Brain microvascular endothelial cell (primary cell): ENCODE results near the gene AUH.
A peak's percentile ranks its signal among the peaks of the same experiment; 100 is the strongest.

ENCODE experiments used
- DNase-seq: peaks from one replicate; pipeline ENCODE4 v3.0.0-alpha.2; 2020
- H3K27ac ChIP-seq: fragments of 250-450 bp; sonication (Bioruptor Pico); 2 replicates; pipeline ENCODE4 v1.5.1; 2020; ENCODE audit warnings: mild to moderate bottlenecking, moderate library complexity
- H3K27me3 ChIP-seq: fragments of 250-450 bp; sonication (Bioruptor Pico); replicated peaks from 2 replicates; pipeline ENCODE4 v1.5.1; 2020; ENCODE audit warnings: mild to moderate bottlenecking
- H3K36me3 ChIP-seq: fragments of 250-450 bp; sonication (Bioruptor Pico); replicated peaks from 2 replicates; pipeline ENCODE4 v1.5.1; 2020; ENCODE audit warnings: mild to moderate bottlenecking
- H3K4me3 ChIP-seq: 2 replicates; pipeline ENCODE4 v1.5.1; 2011; ENCODE audit warnings: low read depth, mild to moderate bottlenecking, control low read depth, low read length, moderate library complexity
- in situ Hi-C: cut with HindIII; loops from 2 replicates; pipeline ENCODE4 v1.10.0; 2017; ENCODE audit warnings: low sequenced_read_pairs, low pct_ligation_motif_present
- TF ChIP-seq, protein P1 (sequence below): IDR thresholded peaks from 2 replicates; pipeline ENCODE4 v1.5.1; 2011; ENCODE audit warnings: low read depth, mild to moderate bottlenecking, moderate library complexity, low read length, control low read depth, inconsistent platforms; ENCODE audit errors: missing control alignments

Gene AUH

DNA sequence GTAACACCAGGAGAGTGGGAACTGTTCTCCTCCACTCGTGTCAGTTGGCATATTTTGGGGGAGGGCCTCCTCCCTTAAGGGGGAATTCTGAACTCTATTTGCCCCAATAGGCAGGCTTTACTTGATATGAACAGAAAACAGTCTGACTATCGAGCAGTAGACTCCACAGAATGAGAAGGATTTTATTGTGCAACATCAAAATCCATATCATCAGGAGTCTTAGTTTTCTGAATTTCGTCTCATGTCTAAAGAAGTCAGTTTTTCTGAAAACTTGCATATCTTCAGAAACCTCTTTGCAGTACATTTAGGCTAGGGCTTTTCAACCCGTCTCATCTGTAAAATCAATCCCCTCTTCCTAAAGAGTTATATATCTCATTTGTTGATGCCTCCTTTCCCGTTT is 96.2 kb downstream of the AUH start:
- no peaks in the 10 kb centered on the region for H3K27me3 ChIP-seq
- TF ChIP-seq, protein P1, sequence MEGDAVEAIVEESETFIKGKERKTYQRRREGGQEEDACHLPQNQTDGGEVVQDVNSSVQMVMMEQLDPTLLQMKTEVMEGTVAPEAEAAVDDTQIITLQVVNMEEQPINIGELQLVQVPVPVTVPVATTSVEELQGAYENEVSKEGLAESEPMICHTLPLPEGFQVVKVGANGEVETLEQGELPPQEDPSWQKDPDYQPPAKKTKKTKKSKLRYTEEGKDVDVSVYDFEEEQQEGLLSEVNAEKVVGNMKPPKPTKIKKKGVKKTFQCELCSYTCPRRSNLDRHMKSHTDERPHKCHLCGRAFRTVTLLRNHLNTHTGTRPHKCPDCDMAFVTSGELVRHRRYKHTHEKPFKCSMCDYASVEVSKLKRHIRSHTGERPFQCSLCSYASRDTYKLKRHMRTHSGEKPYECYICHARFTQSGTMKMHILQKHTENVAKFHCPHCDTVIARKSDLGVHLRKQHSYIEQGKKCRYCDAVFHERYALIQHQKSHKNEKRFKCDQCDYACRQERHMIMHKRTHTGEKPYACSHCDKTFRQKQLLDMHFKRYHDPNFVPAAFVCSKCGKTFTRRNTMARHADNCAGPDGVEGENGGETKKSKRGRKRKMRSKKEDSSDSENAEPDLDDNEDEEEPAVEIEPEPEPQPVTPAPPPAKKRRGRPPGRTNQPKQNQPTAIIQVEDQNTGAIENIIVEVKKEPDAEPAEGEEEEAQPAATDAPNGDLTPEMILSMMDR: no peak
- DNase-seq: no peak
- H3K4me3 ChIP-seq: no peak overlapping the region
- H3K36me3 ChIP-seq: no peaks in the 10 kb centered on the region
- in situ Hi-C loops: no loop called here
- no peak overlapping the region for H3K27ac ChIP-seq

DNA sequence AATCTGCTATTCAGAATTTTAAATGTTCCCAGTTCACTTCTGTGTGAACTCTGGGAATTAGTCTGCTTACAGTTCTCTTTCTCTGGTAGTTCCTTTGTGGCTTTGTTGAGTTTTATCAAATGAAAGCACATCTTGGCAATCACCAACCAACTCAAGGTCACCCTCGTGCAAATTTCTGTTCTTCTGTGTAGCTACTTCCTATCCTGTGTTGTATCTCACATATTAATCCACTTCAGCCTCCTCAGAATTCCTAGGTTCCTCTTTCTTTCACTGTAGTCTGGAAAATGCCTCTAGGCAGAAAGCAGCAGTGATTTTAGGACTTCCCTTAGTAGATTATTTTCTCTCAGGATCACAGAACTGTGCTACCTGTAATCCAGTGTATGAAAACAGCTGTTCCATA is 100.3 kb downstream of the AUH start:
- in situ Hi-C loops: no loop called here
- H3K27me3 ChIP-seq: no peaks in the 10 kb centered on the region

DNA sequence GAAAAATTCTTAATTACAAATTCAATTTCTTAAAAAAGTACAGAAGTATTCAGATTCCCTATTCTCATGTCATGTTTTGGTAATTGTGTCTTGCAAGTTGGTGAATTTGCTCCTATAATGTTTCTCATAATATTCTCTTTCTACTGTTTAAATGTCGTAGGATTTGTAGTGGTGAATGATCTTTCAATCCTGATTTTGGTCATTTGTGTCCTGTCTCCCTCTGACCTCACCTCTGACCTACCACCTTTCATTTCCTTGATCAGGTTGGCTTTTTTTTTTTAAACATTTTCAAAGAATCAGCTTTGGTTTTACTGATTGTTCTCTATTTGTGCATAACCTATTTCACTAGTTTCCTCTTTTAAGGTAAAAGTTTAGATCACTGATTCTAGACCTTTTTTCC is 102.6 kb downstream of the AUH start:
- no peak overlapping the region for H3K4me3 ChIP-seq
- H3K27ac ChIP-seq: no peak overlapping the region
- DNase-seq: no peak
- in situ Hi-C loops: no loop called here
- no peaks in the 10 kb centered on the region for H3K27me3 ChIP-seq
- no peaks in the 10 kb centered on the region for H3K36me3 ChIP-seq
- TF ChIP-seq, protein P1: no peak

More for the DNA sequence above, 100.3 kb downstream of the AUH start:
- no peak overlapping the region for H3K27ac ChIP-seq
- no peak for DNase-seq
- H3K4me3 ChIP-seq: no peak overlapping the region
- TF ChIP-seq, protein P1: no peak
- H3K36me3 ChIP-seq: no peaks in the 10 kb centered on the region

DNA sequence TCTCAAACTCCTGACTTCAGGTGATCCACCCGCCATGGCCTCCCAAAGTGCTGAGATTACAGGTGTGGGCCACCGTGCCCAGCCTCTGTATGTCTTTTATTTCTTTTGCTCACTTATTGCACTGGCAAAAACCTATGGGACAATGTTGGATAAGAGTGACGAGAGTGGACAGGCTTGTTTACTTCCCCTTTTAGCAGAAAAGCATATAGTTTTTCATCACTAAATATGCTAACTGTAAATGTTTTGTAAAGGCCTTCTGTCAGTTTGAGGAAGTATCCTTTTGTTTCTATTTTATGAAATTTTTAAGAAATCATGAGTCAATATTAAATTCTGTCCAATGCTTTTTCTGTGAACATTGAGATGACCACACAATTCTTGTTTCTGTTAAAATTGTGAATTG is 103.3 kb downstream of the AUH start:
- in situ Hi-C loops: no loop called here
- H3K36me3 ChIP-seq: no peaks in the 10 kb centered on the region
- H3K27ac ChIP-seq: no peak overlapping the region
- no peak overlapping the region for H3K4me3 ChIP-seq
- TF ChIP-seq, protein P1: no peak
- DNase-seq: no peak
- no peaks in the 10 kb centered on the region for H3K27me3 ChIP-seq

DNA sequence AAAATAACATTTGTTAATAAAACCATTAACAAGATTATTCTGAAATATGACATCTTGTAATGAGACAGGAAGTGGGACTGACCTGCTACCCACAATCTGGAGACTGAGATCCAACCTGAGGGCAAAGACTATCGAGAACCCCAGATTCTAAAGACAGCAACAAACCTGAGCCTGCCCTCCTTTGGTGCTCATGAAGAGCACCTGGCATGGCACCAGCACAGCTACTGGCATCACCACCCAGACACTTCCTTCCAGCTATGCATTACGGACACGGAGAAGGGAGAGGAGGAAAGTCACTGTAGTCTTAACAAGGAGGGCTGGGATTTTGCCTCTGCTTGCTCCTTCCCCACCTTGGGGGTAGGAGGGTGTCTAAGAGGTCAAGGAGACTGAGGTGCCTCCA is 105.5 kb downstream of the AUH start:
- Histone ChIP-seq H3K36me3 (no peaks in the 10 kb centered on the region), H3K27ac (no peak overlapping the region), H3K27me3 (no peaks in the 10 kb centered on the region), H3K4me3 (no peak overlapping the region)
- TF ChIP-seq, protein P1: no peak
- in situ Hi-C loops: no loop called here
- no peak for DNase-seq

DNA sequence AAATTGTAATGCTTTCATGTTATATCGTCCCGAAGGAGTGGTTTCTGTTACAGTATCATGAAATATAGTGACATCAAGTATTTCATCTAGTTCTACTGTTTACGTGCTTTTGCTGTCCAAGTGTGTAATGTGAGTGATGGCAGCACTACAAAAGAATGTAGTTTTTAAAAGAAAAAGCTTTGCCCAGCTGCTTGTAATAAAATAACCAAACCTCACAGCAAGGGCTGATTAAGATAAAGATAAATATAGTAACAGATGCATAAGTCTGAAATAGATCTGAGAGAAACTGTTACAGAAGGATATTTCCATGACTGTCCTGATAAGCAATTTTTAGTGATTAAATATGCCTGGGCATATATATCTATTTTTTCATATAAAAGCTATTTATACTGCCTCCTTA is 106.4 kb downstream of the AUH start:
- no peaks in the 10 kb centered on the region for H3K36me3 ChIP-seq
- peak; percentile 44 for DNase-seq
- H3K4me3 ChIP-seq: no peak overlapping the region
- in situ Hi-C loops: no loop called here
- H3K27me3 ChIP-seq: no peaks in the 10 kb centered on the region
- TF ChIP-seq, protein P1: no peak
- no peak overlapping the region for H3K27ac ChIP-seq
